Stomach (tissue), 4 donors: ENCODE measurements around the gene PDE4D.

ENCODE experiments used
- CTCF ChIP-seq, 7 experiments: fragments of 450-650 bp in 4 of 7; fragments of 200-600 bp in 3 of 7; sonication (generic) in 3 of 7; IDR thresholded peaks; one replicate each; pipeline ENCODE4 v1.5.1; 2016 to 2019; ENCODE audit warnings: antibody characterized with exemption in 7 of 7, control low read depth in 2 of 7, mild to moderate bottlenecking in 1 of 7
- EP300 ChIP-seq: sonication (generic); formaldehyde crosslinking; IDR thresholded peaks from one replicate; pipeline ENCODE4 v1.6.1; 2017; ENCODE audit warnings: antibody characterized with exemption
- POLR2A ChIP-seq, 4 donors: fragments of 450-650 bp; IDR thresholded peaks; one replicate each; pipeline ENCODE4 v1.6.1; 2016; ENCODE audit warnings: antibody characterized with exemption in 4 of 4, control low read depth in 2 of 4, mild to moderate bottlenecking in 1 of 4, moderate library complexity in 1 of 4
- POLR2AphosphoS5 ChIP-seq, 3 donors: sonication (generic); formaldehyde crosslinking; IDR thresholded peaks; one replicate each; pipeline ENCODE4 v1.6.1; 2016; ENCODE audit warnings: antibody characterized with exemption in 3 of 3

GRCh38 chr5:59807806-59808205 is 85.7 kb downstream of the PDE4D start:
- TF ChIP-seq CTCF (IDR thresholded peaks at IDR 0.05) (no peak), POLR2AphosphoS5 (IDR thresholded peaks at IDR 0.05) (no peak), POLR2A (IDR thresholded peaks at IDR 0.05) (no peak), EP300 (no peak)
